ENCODE data around the gene MYH13.
A peak's percentile ranks its signal among the peaks of the same experiment; 100 is the strongest.

The MYH13 gene

GRCh38 chr17:10370016-10370608 is 2.7 kb downstream of the MYH13 start:
- TF ChIP-seq, protein P1, sequence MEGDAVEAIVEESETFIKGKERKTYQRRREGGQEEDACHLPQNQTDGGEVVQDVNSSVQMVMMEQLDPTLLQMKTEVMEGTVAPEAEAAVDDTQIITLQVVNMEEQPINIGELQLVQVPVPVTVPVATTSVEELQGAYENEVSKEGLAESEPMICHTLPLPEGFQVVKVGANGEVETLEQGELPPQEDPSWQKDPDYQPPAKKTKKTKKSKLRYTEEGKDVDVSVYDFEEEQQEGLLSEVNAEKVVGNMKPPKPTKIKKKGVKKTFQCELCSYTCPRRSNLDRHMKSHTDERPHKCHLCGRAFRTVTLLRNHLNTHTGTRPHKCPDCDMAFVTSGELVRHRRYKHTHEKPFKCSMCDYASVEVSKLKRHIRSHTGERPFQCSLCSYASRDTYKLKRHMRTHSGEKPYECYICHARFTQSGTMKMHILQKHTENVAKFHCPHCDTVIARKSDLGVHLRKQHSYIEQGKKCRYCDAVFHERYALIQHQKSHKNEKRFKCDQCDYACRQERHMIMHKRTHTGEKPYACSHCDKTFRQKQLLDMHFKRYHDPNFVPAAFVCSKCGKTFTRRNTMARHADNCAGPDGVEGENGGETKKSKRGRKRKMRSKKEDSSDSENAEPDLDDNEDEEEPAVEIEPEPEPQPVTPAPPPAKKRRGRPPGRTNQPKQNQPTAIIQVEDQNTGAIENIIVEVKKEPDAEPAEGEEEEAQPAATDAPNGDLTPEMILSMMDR (IDR thresholded peaks at IDR 0.05) = no peak
- Histone ChIP-seq H3K4me2 (ENCODE audit: low read length) (no peak overlapping the region), H3K79me2 (no peaks in the 10 kb centered on the region), H3K9me3 (ENCODE audit: control insufficient read depth, low read length) (no peaks in the 10 kb centered on the region), H3K27ac (no peak overlapping the region), H3K27me3 (ENCODE audit: control insufficient read depth, insufficient read depth, low read length) (no peaks in the 10 kb centered on the region), H2AFZ (no peak overlapping the region), H3K36me3 (ENCODE audit: control insufficient read depth, insufficient read depth, low read length) (no peaks in the 10 kb centered on the region), H3K4me3 (ENCODE audit: low read depth, low read length) (no peak overlapping the region), H3K9ac (no peak overlapping the region), H3K4me1 (no peaks in the 10 kb centered on the region)

DNA sequence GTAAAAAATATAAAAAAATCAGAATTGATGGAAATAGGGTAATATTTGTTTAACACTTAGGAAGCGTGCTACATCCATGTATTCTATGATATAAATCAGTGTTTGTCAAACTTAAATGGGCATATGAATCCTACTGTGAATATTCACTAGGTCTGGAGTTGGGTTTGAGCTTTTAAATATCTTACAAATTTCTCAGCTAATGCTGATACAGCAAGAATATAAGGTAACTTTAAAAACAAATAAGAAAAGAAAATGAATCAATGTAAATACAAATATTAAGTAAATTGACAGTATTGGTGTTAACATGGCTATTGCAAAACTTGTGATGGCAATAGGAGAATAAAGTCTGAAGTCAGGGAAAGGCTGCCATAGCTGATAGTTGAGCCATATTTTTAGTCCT is 3.6 kb downstream of the MYH13 start:
- TF ChIP-seq, protein P1 (IDR thresholded peaks at IDR 0.05) = no peak
- H3K79me2 ChIP-seq = no peaks in the 10 kb centered on the region

DNA sequence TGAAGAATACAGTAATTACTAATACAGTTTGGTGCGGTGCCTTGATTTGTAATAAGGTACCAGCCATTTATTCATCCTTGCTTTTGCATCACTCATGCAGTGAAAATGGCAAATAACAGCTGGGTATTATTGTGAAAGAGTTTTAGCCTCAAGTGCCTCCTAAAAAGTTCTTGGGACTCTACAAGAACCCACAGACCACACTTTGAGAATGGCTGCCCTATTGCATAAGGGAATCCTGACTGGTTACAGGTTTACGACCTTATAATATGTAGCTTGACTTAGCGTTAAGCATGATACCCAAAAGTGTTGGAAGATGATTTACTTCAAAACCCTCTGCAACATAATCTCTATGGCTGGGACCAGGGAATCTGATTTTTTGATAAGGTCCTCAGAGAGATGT is 4.2 kb downstream of the MYH13 start:
- Histone ChIP-seq H3K36me3 (ENCODE audit: control insufficient read depth, insufficient read depth, low read length) (no peaks in the 10 kb centered on the region), H3K27ac (no peak overlapping the region)
- TF ChIP-seq, protein P1 (IDR thresholded peaks at IDR 0.05) = no peak

More for the DNA sequence above, 3.6 kb downstream of the MYH13 start:
- no peak overlapping the region for H3K4me2 ChIP-seq (ENCODE audit: low read length)
- H3K4me1 ChIP-seq = no peaks in the 10 kb centered on the region
- H2AFZ ChIP-seq = no peak overlapping the region
- no peak overlapping the region for H3K27ac ChIP-seq
- H3K4me3 ChIP-seq (ENCODE audit: low read depth, low read length) = no peak overlapping the region
- H3K27me3 ChIP-seq (ENCODE audit: control insufficient read depth, insufficient read depth, low read length) = no peaks in the 10 kb centered on the region
- no peak overlapping the region for H3K9ac ChIP-seq
- H3K36me3 ChIP-seq (ENCODE audit: control insufficient read depth, insufficient read depth, low read length) = no peaks in the 10 kb centered on the region
- H3K9me3 ChIP-seq (ENCODE audit: control insufficient read depth, low read length) = no peaks in the 10 kb centered on the region

DNA sequence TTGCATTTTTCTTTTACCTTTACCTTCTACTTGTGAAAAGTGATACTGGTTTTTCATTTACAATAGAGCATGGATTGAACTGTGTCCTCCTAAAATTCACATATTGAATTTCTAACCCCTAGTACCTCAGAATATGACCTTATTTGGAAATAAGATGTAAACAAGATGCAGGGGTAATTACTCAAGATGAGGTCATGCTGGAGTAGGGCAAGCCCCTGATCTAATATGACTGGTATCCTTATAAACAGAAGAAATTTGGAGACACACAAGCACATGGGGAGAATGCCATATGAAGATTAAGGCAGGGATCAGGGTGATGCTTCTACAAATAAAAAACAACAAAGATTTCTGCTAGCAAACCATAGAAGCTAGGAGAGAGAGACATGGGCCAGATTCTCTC is 12.2 kb downstream of the MYH13 start:
- H3K79me2 ChIP-seq = no peaks in the 10 kb centered on the region
- no peak overlapping the region for H3K4me3 ChIP-seq (ENCODE audit: low read depth, low read length)
- no peaks in the 10 kb centered on the region for H3K36me3 ChIP-seq (ENCODE audit: control insufficient read depth, insufficient read depth, low read length)
- no peak overlapping the region for H3K4me2 ChIP-seq (ENCODE audit: low read length)
- H3K4me1 ChIP-seq = no peaks in the 10 kb centered on the region
- no peak overlapping the region for H3K27ac ChIP-seq
- TF ChIP-seq, protein P1 (IDR thresholded peaks at IDR 0.05) = no peak
- H3K9me3 ChIP-seq (ENCODE audit: control insufficient read depth, low read length) = no peaks in the 10 kb centered on the region
- H3K9ac ChIP-seq = no peak overlapping the region
- H2AFZ ChIP-seq = no peak overlapping the region
- H3K27me3 ChIP-seq (ENCODE audit: control insufficient read depth, insufficient read depth, low read length) = no peaks in the 10 kb centered on the region

More for the DNA sequence above, 4.2 kb downstream of the MYH13 start:
- Histone ChIP-seq H3K9ac (no peak overlapping the region), H3K79me2 (no peaks in the 10 kb centered on the region), H3K4me2 (ENCODE audit: low read length) (no peak overlapping the region), H3K27me3 (ENCODE audit: control insufficient read depth, insufficient read depth, low read length) (no peaks in the 10 kb centered on the region), H3K4me1 (no peaks in the 10 kb centered on the region), H3K9me3 (ENCODE audit: control insufficient read depth, low read length) (no peaks in the 10 kb centered on the region), H2AFZ (no peak overlapping the region), H3K4me3 (ENCODE audit: low read depth, low read length) (no peak overlapping the region)

DNA sequence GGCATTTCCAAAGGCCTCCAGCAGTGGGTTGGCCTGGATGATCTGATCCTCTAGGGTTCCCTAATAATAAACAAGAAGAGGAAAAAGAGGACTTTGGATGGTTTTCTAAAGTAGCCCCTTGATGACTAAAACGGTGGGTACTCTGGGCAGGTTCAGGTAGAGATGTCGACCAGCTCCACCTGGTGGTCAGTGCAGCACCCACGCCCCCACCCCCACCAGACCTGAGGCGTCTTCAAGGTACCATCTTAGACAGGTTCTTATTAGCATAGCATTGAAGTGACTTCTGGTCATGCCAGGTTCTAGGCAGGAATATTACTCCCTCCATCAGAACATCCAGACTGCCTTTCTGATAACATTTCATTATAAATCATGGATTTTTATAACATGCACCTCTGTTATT is 15.0 kb downstream of the MYH13 start:
- Histone ChIP-seq H3K9ac (no peak overlapping the region), H3K4me3 (ENCODE audit: low read depth, low read length) (no peak overlapping the region), H2AFZ (no peak overlapping the region), H3K4me2 (ENCODE audit: low read length) (no peak overlapping the region), H3K9me3 (ENCODE audit: control insufficient read depth, low read length) (no peaks in the 10 kb centered on the region), H3K79me2 (no peaks in the 10 kb centered on the region), H3K36me3 (ENCODE audit: control insufficient read depth, insufficient read depth, low read length) (no peaks in the 10 kb centered on the region), H3K27ac (no peak overlapping the region), H3K4me1 (no peaks in the 10 kb centered on the region), H3K27me3 (ENCODE audit: control insufficient read depth, insufficient read depth, low read length) (no peaks in the 10 kb centered on the region)
- TF ChIP-seq, protein P1 (IDR thresholded peaks at IDR 0.05) = peak; percentile 18
